Measurements from ENCODE around the gene INCENP.

INCENP gene

DNA sequence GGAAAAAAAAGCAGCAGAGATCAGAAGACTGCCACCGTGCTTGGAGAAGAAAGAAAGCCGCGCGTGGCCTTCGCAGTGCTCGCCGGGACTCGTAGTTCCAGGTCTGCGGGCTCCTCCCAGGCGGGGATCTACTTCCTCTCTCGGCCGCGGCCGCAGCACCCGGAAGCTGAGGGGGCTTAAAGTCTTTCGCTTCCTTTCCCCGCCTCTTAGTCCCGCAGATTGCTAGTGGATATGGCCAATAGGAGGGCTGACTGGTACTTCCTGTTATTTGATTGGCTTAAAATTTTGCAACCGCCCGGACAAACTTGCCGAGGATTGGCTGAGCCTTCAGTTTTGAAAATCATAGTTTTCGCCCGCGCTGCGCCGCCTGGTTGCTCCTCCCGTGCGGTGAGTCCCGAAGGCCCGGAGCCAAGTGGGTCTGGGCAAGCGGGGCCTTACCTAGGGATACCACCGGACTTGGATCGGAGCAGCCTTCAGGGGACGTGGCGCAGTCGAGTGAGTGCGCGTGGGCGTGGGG, at the start of gene INCENP:
INCENP (plus strand) TSS at position 343 of the 517 bp plus-strand sequence. CDS start 4,151 bp downstream, outside the sequence.
- TF ChIP-seq GATA3 (IDR thresholded peaks at IDR 0.05; ENCODE audit: low read depth, low read length): no peak
- TF ChIP-seq GATA2 (IDR thresholded peaks at IDR 0.05; ENCODE audit: low read depth, low read length): no peak

DNA sequence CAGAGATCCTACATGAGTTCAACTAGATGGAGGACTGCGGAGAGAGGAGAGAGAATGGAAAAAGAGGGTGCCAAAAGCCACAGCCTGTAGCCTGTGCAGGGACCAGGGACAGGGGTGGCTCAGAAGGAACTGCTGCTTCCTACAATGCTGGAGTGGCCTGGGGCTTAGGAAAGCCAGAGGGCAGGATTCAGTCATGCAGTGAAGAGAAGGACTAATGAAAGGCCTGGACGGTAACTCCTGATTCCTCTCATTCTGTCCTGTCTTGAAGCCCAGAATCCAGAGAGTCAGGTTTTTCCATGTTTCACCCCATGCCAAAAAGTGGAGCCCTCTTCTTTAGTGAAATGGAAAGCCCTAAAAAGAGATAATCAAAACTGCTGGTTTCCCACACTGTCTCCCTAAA, 48.4 kb upstream of the INCENP start:
- TF ChIP-seq GATA2 (IDR thresholded peaks at IDR 0.05; ENCODE audit: low read depth, low read length) (no peak), GATA3 (IDR thresholded peaks at IDR 0.05; ENCODE audit: low read depth, low read length) (no peak)

- TF ChIP-seq GATA2 (IDR thresholded peaks at IDR 0.05; ENCODE audit: low read depth, low read length): no peak
- no peak for TF ChIP-seq GATA3 (IDR thresholded peaks at IDR 0.05; ENCODE audit: low read depth, low read length)
Observed at GRCh38 chr11:62077132-62077531, 46.7 kb upstream of the INCENP start.

- TF ChIP-seq GATA3 (IDR thresholded peaks at IDR 0.05; ENCODE audit: low read depth, low read length) (no peak), GATA2 (IDR thresholded peaks at IDR 0.05; ENCODE audit: low read depth, low read length) (no peak)
Observed at GRCh38 chr11:62081378-62082291, 42.2 kb upstream of the INCENP start.

- TF ChIP-seq GATA2 (IDR thresholded peaks at IDR 0.05; ENCODE audit: low read depth, low read length): no peak
- no peak for TF ChIP-seq GATA3 (IDR thresholded peaks at IDR 0.05; ENCODE audit: low read depth, low read length)
Observed at GRCh38 chr11:62082292-62082657, 41.5 kb upstream of the INCENP start.

GRCh38 chr11:62087694-62088093, 36.1 kb upstream of the INCENP start:
- no peak for TF ChIP-seq GATA3 (IDR thresholded peaks at IDR 0.05; ENCODE audit: low read depth, low read length)
- TF ChIP-seq GATA2 (IDR thresholded peaks at IDR 0.05; ENCODE audit: low read depth, low read length): no peak

DNA sequence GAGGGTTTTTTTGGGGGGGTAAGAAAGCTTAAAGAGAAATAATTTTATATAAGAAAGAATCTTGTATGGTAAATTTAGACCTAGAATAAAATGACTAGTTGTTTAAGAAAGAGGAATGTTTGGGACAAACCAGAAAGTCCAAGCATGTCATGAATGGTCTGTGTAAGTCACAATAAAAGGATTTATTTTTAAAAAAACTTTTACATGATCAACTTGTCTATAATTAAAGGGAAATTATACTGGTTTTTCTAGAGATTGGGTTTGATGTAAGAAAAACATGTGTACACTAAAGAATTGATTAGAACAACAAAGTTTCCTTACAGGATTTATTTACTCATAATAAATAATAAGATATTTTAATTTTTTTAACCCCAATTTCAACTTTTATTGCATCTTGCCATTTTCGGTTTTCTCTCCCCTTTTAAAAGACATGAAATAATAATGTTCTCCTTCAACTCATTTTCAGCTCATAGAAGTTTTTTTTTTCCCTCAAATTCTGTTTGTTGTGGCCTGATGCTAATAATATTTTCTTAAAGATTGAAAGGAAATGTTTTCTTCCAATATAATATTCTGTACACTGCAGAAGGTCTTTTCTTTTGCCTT, 35.4 kb upstream of the INCENP start:
- TF ChIP-seq GATA2 (IDR thresholded peaks at IDR 0.05; ENCODE audit: low read depth, low read length): no peak
- TF ChIP-seq GATA3 (IDR thresholded peaks at IDR 0.05; ENCODE audit: low read depth, low read length): no peak

DNA sequence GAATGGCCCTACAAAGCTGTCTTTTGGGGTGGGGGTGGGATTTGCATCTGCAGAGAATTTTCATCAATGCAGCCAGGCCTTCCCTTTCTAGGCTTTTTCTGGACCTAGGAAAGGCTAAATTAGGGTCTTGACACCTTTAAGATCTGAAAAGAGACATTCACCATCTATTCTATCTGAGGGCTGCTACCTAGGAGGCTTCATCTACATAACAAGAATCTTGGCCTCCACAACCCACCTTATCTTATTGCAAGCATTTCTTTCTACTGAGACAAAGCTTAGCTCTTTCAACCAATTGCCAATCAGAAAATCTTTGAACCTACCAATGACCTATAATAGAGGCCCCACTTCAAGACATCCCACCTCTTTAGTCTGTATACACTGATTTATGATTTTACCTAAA, 20.7 kb upstream of the INCENP start:
- TF ChIP-seq GATA3 (IDR thresholded peaks at IDR 0.05; ENCODE audit: low read depth, low read length): no peak
- TF ChIP-seq GATA2 (IDR thresholded peaks at IDR 0.05; ENCODE audit: low read depth, low read length): no peak

GRCh38 chr11:62103986-62104385, 19.8 kb upstream of the INCENP start:
- TF ChIP-seq GATA3 (IDR thresholded peaks at IDR 0.05; ENCODE audit: low read depth, low read length): no peak
- TF ChIP-seq GATA2 (IDR thresholded peaks at IDR 0.05; ENCODE audit: low read depth, low read length): no peak

- TF ChIP-seq GATA3 (IDR thresholded peaks at IDR 0.05; ENCODE audit: low read depth, low read length) (no peak), GATA2 (IDR thresholded peaks at IDR 0.05; ENCODE audit: low read depth, low read length) (no peak)
Observed at GRCh38 chr11:62104816-62105653, 18.8 kb upstream of the INCENP start.

DNA sequence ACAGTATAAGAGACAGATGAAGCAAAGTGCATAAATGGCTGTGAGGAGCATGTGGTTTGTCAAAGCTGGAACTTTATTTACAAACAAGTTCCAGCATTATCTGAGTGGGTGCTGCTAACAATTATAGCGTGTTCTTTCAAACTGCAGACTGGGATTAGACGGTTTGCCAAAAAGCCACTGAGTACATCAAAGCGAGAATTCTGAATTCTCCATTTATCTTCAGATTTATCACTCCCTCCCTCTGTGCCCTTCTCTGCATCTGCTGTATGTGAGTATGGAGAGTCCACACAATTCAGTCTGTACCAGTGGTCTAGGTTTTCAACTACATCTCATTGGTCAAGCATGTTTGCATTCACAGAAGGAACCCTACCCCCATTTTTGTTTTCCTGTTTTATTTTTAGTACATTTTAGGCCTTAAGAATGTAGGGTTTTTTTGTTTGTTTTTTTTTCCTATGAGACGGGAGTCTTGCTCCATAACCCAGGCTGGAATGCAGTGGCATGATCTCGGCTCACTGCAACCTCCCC, 18.1 kb upstream of the INCENP start:
- no peak for TF ChIP-seq GATA3 (IDR thresholded peaks at IDR 0.05; ENCODE audit: low read depth, low read length)
- TF ChIP-seq GATA2 (IDR thresholded peaks at IDR 0.05; ENCODE audit: low read depth, low read length): no peak

DNA sequence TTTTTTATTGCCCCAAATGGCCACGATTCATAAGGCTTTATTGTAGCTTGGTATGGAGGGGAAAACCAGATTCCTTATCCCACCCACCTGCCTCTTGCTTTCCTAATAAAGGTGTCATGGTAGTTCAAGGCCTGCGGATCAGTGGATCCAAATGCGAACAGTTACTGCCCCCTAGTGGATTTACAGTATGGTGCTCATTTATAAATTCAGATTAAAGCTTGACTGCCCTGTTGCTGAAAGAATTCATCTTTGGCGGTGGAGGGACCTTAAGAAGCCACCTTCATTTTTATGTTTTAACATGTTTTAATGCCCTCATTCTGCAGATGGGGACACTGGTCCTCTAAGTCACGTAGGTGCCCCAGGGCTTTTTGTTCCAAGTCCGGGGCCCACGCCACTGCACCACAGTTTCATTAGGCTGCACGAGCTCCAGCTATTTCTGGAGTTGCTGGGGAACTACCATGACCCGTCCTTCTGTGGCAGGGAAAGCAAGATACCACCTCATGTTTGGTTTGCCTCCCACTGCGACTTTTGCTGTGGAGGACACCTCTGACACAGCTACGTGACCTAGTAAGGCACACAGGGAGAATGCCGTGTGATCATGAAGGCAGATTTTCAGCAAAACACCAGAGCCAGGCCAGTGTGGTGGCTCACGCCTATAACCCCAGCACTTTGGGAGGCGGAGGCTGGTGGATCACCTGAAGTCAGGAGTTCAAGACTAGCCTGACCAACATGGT, 15.6 kb upstream of the INCENP start:
- TF ChIP-seq GATA2 (IDR thresholded peaks at IDR 0.05; ENCODE audit: low read depth, low read length) (no peak), GATA3 (IDR thresholded peaks at IDR 0.05; ENCODE audit: low read depth, low read length) (no peak)

GRCh38 chr11:62108971-62109404, 14.8 kb upstream of the INCENP start:
- TF ChIP-seq GATA3 (IDR thresholded peaks at IDR 0.05; ENCODE audit: low read depth, low read length) (no peak), GATA2 (IDR thresholded peaks at IDR 0.05; ENCODE audit: low read depth, low read length) (no peak)

Data from SH-SY5Y (cell line).